ENCODE data around the gene ZSCAN31. TPM values are rescaled to one million over a fixed set of nuclear protein-coding genes. Genes with fewer than 3 reads are reported as not detected.
"Not testable (repeated sequence)": the region's sequence is repeated elsewhere in the genome, so short reads cannot be mapped to it uniquely, and the experiment has no call there.

ZSCAN31 gene
- total RNA-seq, 1 donor from 2014 or later, result 15.7 TPM

- TF ChIP-seq, protein P1, sequence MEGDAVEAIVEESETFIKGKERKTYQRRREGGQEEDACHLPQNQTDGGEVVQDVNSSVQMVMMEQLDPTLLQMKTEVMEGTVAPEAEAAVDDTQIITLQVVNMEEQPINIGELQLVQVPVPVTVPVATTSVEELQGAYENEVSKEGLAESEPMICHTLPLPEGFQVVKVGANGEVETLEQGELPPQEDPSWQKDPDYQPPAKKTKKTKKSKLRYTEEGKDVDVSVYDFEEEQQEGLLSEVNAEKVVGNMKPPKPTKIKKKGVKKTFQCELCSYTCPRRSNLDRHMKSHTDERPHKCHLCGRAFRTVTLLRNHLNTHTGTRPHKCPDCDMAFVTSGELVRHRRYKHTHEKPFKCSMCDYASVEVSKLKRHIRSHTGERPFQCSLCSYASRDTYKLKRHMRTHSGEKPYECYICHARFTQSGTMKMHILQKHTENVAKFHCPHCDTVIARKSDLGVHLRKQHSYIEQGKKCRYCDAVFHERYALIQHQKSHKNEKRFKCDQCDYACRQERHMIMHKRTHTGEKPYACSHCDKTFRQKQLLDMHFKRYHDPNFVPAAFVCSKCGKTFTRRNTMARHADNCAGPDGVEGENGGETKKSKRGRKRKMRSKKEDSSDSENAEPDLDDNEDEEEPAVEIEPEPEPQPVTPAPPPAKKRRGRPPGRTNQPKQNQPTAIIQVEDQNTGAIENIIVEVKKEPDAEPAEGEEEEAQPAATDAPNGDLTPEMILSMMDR (IDR thresholded peaks at IDR 0.05), result no peak
- no peaks in the 10 kb centered on the region for H3K4me1 ChIP-seq
- DNase-seq (no peak), ATAC-seq (no peak)
- H3K4me3 ChIP-seq, result no peak overlapping the region
- intact Hi-C loops (cut with DNase I), result no loop called here
- peaks cover 30% of the 10 kb centered on the region for H3K36me3 ChIP-seq
- H3K9me3 ChIP-seq, result no peaks in the 10 kb centered on the region
- no peaks in the 10 kb centered on the region for H3K27me3 ChIP-seq (ENCODE audit: low read depth)
- no peak overlapping the region for H3K27ac ChIP-seq
Observed at GRCh38 chr6:28369463-28369862, 33.5 kb upstream of the ZSCAN31 start.

DNA sequence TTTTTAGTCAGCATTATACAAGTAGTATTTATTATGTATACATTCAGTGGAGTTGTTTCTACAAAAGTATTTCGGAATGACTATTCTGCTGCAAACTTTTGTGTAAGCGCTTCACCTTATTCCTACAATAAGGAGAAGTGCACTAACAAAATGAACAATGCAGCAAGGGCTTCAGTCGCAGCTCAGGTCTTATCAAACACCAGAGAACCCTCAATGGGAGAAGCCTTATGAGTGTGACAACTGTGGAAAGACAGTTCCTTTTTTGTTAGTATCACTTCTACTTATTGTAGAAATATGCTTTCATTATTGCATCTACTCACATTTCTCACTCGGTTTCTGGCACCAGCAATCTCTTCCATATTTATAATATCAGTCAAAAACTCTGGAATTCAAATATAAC lies 32.6 kb upstream of the ZSCAN31 start:
- DNase-seq, result no peak
- ATAC-seq, result peak; percentile 36 to 53
- no peaks in the 10 kb centered on the region for H3K27me3 ChIP-seq (ENCODE audit: low read depth)
- H3K36me3 ChIP-seq, result peaks cover 40% of the 10 kb centered on the region
- TF ChIP-seq, protein P1 (IDR thresholded peaks at IDR 0.05), result no peak
- no peak overlapping the region for H3K4me3 ChIP-seq
- H3K4me1 ChIP-seq, result no peaks in the 10 kb centered on the region
- H3K9me3 ChIP-seq, result no peaks in the 10 kb centered on the region
- intact Hi-C loops (cut with DNase I), result no loop called here
- no peak overlapping the region for H3K27ac ChIP-seq

DNA sequence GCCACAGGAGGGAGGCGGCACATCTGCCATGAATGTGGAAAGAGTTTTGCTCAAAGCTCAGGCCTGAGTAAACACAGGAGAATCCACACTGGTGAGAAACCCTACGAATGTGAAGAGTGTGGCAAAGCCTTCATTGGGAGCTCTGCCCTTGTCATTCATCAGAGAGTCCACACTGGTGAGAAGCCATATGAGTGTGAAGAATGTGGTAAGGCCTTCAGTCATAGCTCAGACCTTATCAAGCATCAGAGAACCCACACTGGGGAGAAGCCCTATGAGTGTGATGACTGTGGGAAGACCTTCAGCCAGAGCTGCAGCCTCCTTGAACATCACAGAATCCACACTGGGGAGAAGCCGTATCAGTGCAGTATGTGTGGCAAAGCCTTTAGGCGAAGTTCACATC lies 29.6 kb upstream of the ZSCAN31 start:
- H3K9me3 ChIP-seq; H3K4me1 ChIP-seq; H3K4me3 ChIP-seq; DNase-seq; ATAC-seq; H3K27me3 ChIP-seq (ENCODE audit: low read depth); H3K27ac ChIP-seq; intact Hi-C loops (cut with DNase I): not testable (repeated sequence)
- H3K36me3 ChIP-seq, result peaks cover 61% of the 10 kb centered on the region

- peaks cover 57% of the 10 kb centered on the region for H3K36me3 ChIP-seq
- H3K4me3 ChIP-seq, result no peak overlapping the region
- DNase-seq (no peak), ATAC-seq (no peak)
- TF ChIP-seq, protein P1 (IDR thresholded peaks at IDR 0.05), result no peak
- H3K9me3 ChIP-seq, result no peaks in the 10 kb centered on the region
- peaks cover 5% of the 10 kb centered on the region for H3K4me1 ChIP-seq
- no peaks in the 10 kb centered on the region for H3K27me3 ChIP-seq (ENCODE audit: low read depth)
- H3K27ac ChIP-seq, result no peak overlapping the region
- intact Hi-C loops (cut with DNase I), result no loop called here
Observed at GRCh38 chr6:28360961-28361360, 25.0 kb upstream of the ZSCAN31 start.

DNA sequence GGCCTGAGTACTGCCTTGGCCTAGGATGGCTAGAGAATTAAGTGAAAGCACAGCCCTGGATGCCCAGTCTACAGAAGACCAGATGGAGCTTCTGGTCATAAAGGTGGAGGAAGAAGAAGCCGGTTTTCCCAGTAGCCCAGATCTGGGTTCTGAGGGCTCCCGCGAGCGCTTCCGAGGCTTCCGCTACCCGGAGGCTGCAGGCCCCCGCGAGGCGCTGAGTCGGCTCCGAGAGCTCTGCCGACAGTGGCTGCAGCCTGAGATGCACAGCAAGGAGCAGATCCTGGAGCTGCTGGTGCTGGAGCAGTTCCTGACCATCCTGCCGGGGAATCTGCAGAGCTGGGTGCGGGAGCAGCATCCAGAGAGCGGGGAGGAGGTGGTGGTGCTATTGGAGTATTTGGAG lies 23.6 kb upstream of the ZSCAN31 start:
- H3K9me3 ChIP-seq; H3K27me3 ChIP-seq (ENCODE audit: low read depth); H3K4me3 ChIP-seq; H3K27ac ChIP-seq; ATAC-seq; DNase-seq; intact Hi-C loops (cut with DNase I): not testable (repeated sequence)
- Histone ChIP-seq H3K4me1 (peaks cover 16% of the 10 kb centered on the region), H3K36me3 (peaks cover 44% of the 10 kb centered on the region)

GRCh38 chr6:28357036-28357435 lies 21.1 kb upstream of the ZSCAN31 start:
- Histone ChIP-seq H3K9me3 (no peaks in the 10 kb centered on the region), H3K27ac (no peak overlapping the region), H3K36me3 (peaks cover 19% of the 10 kb centered on the region), H3K27me3 (ENCODE audit: low read depth) (no peaks in the 10 kb centered on the region), H3K4me1 (peaks cover 20% of the 10 kb centered on the region), H3K4me3 (no peak overlapping the region)
- ATAC-seq, result no peak
- intact Hi-C loops (cut with DNase I), result no loop called here
- DNase-seq, result no peak
- TF ChIP-seq, protein P1 (IDR thresholded peaks at IDR 0.05), result no peak

DNA sequence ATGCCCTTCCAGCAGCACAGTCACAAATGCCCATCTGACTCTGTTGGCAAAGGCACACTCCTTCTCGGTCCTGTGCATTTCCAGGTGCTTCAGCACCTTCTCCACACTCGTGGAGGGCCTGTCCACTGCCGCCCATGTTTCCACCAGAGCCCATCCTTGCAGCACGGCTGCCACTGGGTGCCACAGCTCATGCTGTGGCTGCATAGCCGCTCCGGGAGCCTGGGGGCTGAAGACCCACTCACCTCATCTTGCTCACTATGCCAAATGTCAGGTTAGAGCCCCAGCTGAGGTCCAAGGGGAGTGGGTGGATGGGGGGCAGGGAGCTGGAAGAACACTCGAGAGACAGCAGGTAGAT lies 20.7 kb upstream of the ZSCAN31 start:
- ATAC-seq, result no peak
- H3K9me3 ChIP-seq, result no peaks in the 10 kb centered on the region
- H3K4me3 ChIP-seq, result no peak overlapping the region
- no peak for DNase-seq
- no peaks in the 10 kb centered on the region for H3K27me3 ChIP-seq (ENCODE audit: low read depth)
- TF ChIP-seq, protein P1 (IDR thresholded peaks at IDR 0.05), result no peak
- H3K36me3 ChIP-seq, result peaks cover 15% of the 10 kb centered on the region
- peaks cover 20% of the 10 kb centered on the region for H3K4me1 ChIP-seq
- peak overlapping the region; percentile 86 for H3K27ac ChIP-seq
- intact Hi-C loops (cut with DNase I), result no loop called here
